ENCODE data around the gene P2RY6.
A peak's percentile ranks its signal among the peaks of the same experiment; 100 is the strongest.
"Not testable (repeated sequence)": the region's sequence is repeated elsewhere in the genome, so short reads cannot be mapped to it uniquely, and the experiment has no call there.

The P2RY6 gene

DNA sequence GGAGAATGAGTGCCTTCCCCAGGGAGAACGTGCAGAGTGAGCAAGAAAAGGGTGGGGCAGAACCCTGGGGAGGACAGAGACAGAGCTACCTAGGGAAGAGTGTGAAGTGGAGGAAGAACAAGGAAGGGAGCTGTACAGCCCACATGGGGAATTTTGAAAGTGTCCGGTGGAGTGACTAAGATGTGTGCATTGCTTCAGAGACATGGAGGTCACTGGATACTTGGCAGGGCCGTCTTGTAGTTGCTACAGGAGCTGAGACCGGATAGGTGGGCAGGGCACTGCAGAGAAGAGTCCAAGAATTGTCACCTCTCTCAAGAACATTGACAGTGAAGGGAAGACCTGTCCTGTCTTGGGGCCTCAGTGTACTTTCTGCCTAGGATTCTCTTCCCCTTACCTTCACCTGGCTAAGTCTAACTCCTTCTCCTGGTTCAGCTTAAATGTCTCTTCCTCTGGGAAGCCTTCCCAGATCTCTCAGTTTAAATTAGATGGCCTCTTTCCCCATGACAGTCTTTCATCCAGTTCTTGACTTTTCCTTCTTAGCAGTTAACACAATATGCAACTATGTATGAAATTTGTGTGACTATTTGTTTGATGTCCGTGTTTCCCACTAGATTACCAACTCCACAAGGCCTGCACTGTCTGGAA lies 9.2 kb upstream of the P2RY6 start:
- no peak for DNase-seq

DNA sequence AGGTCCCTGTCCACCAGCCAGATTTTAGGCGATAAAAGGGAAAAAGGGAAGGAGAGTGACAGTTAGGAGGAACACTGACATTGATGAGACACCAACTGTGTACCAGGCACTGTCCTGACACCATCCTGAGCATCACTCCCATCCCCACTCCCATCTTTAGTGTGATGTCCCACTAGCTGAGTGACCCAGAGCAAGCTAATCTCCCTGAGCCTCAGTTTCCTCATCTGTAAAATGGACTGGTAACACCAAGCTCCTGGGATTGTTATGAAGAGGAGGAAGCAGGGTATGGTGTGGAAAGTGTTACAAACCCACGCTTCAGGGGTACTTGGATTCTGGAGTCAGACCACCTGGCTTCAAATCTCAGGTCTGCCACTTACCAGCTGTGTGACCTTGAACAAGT lies 8.5 kb upstream of the P2RY6 start:
- DNase-seq, result no peak

DNA sequence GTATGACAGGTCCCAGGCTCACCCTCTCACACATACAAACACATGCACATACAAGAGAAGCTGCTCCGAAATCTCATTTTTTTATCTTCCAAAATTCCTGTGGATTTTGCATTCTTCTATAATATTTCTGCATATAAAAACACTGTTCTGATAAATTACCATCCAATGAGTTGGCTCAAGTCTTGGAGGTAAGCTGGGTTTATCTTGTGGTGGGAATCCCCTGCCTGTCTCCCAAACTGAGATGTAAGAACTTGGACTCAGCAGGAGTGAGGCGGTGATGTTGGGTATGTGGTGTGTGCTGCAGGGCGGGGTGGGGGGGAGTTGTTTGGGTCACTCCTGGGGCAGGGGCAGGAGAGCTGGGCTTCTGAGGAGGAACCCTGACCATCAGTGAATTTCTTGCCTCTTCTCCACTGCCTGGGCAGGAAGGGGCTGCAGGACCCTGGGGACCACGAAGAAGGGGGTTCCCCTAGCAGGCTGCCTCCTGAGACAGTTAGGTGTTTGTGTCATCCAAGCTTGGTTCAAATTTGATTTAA lies 6.8 kb upstream of the P2RY6 start:
- no peak for DNase-seq

DNA sequence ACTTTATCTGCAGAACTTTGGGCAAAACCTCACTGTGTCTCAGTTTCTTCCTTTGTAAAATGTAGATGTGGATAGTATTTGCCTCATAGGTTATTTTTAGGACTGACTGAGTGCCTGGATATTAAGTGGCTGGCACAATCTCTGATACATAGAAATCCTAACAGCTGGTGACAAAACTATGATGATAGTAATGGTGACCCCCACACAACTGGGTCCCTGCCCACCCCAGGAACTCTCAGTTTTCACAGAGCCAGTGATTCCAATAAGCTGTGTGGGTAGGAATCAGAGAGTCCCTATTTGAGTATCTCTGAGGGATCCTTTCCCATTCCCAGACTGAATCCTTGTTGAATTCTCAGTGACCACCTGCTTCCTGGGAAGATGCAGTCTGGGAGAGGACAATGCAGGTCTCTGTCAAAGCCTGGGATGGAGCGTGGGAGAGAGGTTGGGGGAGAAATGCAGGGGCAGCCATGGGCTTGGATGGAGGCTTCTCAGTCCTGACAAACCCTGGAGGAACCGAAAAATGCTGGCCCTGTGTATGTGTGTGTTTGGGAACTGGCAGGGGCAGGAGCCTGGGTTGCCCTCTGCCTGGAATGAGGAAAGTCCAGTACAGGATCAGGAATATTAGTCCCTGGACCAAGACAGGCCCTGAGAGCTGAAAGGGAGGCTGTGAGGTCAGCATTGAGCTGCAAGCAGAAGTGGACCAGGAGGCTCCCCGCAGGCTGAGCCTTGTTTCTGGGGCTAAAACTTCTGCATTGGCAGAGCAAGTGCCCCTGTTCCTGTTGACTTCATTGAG lies 6.1 kb upstream of the P2RY6 start:
- DNase-seq, result no peak

DNA sequence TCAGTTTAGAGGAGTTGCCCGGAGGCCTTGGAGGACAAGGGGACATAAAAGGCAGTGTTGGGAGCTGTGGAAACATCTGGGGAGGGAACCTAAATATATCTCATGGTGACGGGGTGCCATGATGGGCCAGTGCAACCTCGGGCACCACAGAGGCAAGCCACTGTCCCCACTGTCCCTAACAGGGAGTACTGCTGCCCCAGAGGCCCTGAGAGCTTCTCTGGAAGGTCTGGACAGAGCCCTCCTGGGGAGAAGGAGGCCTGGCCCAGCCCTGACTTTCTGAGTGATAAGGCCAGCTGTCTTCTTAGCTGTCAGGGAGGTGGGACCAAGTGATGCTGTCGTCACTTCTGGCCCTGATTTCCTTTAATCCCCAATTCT lies 5.5 kb upstream of the P2RY6 start:
- DNase-seq, result no peak

DNA sequence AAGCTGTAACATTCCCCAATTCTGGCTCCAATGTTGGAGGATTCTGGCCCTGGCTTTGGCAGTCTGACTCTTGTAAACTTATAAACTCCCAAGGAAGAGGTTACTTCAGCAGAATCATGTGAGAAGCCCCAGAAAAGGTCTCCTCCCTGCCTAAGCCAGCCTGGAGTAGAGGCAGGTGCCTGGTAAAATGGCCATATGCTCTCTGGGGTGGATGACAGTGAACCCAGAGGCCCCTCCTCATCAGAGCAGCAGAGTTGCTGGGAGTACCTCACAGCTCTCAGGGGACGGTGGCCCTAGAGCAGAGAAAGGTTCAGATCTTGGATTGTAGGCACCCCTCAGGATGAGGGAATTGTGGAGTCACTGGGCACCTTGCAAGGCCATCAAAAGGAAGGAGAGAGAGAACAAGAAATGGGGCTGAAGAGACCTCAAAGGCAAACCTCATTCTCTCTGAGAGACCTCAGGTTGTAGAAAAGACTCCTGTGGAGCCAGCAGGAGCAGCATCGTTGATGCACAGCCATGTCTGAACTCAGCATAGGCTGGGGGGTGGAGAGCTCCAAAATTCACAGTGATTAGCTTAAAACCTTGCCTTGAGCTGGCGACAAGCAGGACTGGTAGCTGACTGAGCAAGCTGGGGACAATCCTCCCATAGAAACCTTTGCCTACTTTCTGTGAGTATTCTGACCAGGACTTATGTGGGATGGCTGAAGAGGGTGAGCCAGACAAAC lies 4.9 kb upstream of the P2RY6 start:
- DNase-seq, result no peak

DNA sequence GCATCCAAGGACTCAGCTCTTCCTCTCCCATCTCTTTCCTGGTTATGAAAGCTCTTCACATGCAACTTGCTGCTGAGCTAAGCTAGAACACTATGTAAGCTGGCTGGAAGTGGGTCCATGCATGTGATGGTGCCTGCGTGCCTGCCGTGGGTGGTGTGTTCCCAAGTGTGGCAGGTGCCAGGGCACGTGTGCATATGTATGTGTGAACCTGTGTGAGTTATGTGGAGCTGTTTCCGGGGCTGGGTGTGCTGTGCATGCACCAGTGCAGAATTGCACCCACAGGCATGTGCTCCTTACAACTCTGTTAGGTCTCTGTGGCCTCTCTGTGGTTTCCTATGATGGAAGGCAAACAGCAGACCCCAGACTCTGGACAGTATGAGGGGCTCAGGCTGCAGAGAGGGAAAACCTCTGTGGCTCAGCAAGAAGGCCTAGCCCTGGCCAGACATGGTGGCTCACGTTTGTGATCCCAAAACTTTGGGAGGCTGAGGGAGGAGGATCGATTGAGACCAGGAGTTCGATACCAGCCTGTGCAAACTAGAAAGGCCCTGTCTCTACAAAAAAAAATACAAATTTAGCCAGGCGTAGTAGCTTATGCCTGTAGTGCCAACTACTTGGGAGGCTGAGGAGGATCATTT lies 4.1 kb upstream of the P2RY6 start:
- no peak for DNase-seq

DNA sequence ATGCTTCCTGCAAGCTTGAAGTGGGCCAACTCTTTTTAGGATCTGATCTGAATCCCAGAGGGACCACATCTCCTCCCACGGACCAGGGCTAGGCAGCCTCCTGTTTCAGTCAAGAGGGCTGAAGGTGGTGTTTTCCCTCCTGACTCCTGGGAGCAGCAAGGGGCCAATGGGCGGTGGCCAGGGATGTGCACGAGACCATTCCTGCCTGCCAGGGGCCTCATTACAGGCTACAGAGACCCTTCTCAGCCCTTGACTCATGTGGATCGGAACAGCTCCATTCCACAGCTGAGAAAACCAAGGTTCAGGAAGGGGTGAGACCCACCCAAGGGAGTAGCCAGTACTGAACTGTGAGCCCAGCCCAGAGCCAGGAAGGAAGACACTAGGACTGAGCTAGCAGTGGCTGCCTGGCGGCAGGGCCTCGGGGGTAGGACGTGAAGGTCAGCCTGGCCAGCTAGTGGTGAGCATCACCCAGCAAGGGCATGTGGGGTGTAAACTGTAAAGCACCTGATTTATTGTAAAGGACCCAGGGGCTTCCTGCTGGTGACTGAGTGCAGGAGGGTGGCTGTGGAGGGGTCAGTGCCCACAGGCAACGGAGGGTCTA lies 3.4 kb upstream of the P2RY6 start:
- DNase-seq, result no peak

DNA sequence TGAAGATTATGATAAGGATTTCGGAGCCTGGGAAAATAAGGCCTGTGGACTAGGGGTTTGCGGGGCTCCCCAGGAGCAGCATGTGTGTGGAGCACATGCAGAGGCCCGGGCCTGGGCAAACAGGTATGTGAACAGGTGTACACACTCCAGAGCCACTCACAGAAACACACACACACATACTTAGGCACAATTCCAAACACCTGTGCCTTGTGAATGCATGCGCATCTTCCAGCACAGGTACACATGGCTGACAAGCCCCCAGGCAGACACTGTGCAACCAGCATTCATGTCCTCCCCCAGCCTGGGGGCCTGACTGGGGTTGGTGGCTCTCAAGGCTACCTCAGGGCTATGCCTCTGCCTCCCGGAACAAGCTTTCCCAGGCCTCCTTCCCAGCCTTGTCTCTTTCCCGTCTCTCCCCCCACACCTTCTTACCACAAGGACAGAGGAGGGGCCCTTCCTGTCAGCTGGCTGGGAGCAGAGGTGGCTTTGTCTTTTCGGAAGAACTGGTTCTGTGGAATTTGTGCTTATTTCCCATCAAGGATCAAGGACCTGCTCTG lies 2.6 kb upstream of the P2RY6 start:
- no peak for DNase-seq

DNA sequence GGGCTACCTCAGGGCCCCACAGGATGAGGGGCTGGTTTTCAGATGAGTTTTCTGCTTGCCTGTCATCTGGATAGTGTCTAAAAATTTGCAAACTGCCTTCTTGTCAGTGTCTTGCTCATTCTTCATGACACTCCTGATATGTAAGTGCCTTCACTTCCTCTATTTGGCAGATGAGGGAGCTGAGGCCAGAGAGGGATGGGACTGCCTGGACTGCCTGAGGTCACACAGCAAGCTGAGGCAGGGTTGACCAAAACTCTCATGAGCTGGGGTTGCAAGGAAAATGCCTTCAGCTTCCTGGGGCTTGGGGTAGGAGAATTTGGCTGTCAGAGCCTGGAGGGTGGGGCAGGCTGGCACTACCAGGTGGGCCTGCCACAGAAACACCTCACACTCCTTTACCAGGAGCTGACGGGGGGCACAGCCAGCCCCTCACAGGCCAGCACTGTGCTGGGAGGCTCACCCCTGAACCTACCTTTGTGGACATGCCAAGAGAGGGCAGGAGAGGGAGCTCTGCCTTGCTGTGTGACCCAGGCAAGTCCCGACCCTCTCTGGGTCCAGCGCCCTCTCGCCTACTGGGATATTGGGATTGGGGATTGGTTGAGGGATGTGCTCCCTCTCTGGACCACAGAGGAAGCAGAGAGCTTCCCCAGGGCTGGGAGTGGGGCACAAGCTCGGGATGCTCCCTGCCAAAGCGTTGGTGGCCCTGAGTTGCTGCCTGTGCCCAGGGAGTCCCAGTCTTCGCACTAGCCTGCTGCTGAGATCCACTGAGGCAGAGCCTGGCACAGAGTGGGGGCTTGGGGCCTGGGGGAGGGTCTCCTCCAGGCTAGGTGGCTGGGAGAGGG lies 1.9 kb upstream of the P2RY6 start:
- DNase-seq, result peak; percentile 62

DNA sequence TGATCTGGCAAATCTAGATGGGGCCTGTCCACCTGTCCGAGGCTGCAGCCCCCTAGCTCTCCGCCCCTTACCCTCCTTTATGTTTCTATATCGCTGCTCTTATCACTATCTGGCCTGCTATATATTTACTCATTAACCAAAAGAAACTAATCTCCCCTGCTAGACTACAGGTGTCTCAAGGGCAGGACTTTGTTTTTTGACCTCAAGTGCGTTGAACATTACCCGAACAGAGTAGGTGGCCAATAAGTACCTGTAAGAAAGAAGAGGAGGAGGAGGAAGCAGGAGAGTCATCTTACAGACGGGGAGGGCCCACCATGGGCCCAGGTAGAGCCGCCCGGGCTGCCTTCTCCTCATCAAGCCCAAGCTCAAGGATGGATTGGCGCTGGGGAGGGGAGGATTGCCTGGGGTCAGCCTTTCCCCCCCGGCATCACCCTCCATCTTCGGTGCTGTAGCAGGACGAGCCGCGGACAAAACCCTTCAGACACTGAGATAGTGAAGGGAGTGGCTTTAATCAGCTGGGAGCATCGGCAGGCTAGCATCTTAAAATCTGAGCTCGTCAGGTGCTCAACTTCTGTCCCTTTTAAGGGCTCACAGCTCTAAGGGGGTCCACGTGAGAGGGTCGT lies 1.2 kb upstream of the P2RY6 start:
- no peak for DNase-seq

DNA sequence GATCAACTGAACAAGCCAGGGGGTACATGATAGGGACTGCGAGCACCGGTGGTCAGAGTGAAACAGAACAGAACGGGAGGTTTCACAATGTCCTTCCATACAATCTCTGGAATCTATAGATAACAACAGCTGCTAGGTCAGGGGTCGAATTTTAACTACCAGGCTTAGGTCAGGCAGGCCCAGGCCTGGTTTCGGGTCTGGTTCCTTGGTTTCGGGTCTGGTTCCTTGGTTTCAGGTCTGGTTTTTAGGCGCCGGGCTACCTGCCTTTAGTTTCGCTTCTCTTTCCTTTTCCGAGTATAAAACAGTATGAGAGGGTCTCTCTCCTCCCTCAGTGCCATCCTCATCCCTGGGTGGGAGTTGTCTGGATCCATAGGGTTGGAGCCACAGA lies 666 bp upstream of the P2RY6 start:
- DNase-seq, result not testable (repeated sequence)

DNA sequence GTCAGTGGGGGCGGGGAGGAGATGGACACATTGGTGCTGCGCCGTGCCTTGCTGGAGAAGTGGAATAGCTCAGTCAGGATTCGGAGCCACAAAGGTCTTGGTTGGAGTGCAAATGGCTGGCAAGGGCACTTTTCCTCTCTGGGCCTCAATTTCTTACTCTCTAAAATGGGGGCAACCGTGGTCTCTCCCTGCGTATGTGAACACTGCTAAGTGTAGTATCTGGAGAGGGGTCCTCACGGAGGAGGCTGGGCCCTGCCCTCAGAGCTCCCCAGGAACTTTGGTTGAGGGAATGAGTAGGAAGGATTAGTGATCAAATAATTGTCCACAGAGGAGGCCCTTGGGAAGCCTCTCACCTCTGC lies 521 bp downstream of the P2RY6 start:
- DNase-seq, result no peak

DNA sequence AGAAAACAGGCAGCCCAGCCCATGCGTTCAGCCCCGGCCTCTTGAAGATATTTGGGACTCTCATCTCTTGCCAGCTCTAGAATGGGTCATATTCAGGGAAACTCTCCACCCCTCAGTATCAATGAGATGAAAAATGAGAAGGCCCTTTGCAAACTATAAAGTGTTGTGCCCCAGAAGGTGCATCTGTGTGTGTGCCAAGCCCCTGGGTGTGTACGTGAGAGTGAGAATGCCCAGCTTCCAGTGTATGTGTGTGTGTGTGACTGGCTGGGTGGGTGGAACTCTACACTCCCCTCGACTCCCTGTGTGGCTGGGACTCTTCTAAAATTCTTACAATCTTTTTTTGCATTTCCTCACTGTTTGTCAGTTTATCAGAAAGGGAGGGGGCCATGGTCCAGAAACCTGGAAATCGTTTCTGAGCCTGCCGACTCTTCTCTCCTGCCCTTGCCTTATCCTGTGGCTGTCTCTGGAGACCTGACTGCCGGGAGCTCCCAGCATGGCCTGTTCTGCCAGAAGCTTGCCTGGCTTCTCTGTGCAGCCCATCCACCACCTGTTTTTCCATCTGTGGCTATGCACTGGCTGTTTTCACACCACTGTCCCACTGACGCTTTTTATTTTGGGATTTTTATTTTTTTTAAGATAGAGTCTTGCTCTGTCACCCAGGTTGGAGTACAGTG lies 1.2 kb downstream of the P2RY6 start:
- DNase-seq, result no peak

DNA sequence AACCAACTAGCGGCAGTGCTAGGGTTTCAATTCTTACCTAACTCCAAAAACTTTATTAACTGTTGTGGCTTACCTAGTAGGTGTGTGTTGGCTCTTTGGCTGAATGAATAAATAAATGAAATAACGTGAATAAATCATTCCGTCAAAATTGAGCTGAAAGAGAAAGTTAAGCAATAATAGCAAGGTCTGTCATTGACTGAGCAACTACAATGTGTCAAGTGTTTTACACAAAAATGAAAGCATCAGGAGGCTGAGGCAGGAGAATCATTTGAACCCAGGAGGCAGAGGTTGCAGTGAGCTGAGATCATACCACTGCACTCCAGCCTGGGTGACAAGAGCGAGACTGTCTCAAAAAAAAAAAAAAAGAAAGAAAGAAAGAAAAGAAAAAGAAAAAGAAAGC lies 2.1 kb downstream of the P2RY6 start:
- not testable (repeated sequence) for DNase-seq

DNA sequence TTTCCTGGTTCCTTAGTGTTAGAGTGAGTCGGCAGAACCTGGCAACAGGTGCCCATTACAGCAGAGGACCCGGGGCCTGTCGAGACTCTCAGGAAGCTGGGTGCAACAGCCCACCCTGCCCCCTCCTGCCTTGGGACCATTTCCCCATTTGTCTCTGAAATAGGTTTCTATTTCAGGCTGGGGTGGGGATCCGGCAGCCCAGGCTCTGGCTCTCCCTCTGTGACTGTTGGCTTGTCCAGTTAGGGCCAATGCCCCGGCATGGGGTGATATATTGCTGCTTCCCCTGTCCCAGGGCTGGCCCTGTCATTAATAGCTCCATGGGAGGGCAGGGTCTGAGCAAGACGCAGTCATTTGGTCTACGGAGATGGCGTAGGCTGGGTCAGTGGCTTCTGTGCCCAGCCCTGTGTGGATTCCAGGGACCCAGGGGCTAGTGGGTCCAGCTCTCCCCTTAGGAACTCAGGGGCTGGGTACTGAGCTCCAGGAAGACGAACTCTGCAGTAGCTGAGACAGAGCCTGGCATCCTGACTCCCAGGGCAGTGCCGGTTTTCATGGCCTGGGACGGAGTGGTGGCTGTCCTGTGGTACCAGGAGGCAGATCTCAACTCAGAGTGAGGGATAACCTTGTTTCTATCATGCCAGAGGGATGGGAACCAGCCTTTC lies 2.7 kb downstream of the P2RY6 start:
- DNase-seq, result no peak

DNA sequence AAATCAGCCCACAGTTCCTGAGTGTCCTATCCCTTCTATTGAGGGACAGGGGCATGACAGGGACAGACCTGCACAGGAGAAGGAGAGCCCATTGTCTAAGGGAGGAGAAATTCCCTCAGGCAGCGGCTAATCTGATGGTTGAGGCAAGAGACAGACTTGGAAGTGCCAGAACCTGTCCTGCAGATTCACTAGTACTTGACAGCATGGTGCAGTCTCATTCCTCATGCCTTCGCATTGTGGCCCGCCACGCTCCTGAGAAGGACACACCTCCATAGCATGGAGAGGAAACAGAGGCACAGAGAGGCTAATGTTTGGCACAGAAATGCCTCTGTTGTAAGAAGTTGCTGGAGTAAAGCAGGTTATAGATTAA lies 3.2 kb downstream of the P2RY6 start:
- DNase-seq, result no peak

DNA sequence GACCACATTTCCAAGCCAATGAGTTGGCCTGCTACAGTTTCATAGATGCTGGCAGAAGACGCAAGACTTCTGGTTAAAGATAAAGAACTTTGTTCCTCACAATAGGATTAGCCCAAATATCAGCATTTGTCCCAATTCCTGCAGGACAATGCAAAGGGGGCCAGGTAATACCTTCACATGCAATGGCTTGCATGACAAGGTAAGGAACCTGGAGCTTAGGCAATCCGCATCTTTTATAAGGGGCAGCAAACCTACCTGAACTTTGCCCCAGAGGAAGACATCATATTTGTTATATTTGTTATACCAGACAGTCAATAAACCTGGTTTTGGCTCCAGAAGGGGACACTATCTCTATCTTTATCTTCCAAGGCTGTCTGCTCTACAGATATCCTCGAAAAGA lies 5.3 kb downstream of the P2RY6 start:
- no peak for DNase-seq

DNA sequence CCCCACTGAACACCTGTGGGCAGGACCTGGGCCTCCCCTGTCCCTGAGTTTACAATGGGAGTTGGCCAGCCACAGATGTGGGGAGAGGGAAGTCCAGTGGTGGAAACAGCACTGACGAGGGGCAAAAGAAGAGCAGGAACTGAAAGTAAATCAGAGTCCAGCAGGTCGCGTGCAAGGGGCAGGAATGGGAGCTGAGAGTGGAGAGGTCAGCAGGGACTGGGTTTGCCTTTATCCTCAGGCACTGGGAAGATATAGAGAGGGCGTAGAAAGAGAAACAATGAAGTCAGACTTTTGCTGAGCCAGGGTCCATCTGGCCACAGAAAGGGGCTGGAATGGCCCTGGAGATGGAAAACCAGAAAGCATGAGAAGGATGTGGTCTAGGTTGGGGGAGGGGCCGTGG lies 8.5 kb downstream of the P2RY6 start:
- DNase-seq, result no peak

DNA sequence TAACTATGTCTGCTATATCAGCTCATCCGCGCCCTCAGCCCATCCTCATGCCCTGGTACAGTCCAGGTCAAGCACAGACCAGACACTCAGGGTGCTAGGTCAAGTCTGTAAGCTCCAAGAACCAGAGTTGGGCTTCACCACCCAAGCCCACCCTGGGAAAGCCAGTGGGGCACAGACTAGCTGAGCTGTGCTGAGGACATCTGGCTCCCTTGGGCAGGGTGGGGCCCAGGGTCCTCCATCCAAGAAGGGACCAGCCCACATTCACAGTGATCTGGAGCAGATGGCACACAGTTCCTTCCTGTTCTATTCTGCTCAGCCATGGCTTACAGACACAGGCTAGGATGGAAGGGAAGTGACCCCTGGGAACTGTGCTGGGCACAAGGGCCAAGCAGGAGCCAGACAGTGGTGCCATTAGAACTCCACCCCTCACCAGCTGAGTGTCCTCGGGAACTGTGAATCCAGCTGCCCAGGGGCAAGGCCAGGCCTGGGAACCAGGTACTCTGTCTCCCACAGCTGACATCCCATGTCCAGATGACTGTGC lies 9.1 kb downstream of the P2RY6 start:
- DNase-seq, result peak; percentile 25
